Epithelial cell of esophagus (primary cell): ENCODE results near the gene ARMH3.

Experiments
- DNase-seq: peaks from one replicate; pipeline ENCODE4 v3.0.0; 2010; ENCODE audit warnings: low read depth
- H3K4me3 ChIP-seq: 2 replicates; pipeline ENCODE4 v1.5.1; 2011; ENCODE audit warnings: mild to moderate bottlenecking, low read length, control low read depth
- TF ChIP-seq, protein P1 (sequence below): IDR thresholded peaks from 2 replicates; pipeline ENCODE4 v1.5.1; 2011; ENCODE audit warnings: low read depth, mild to moderate bottlenecking, low read length, control low read depth, inconsistent platforms; ENCODE audit not compliant: insufficient read depth; ENCODE audit errors: missing control alignments

The ARMH3 gene

DNA sequence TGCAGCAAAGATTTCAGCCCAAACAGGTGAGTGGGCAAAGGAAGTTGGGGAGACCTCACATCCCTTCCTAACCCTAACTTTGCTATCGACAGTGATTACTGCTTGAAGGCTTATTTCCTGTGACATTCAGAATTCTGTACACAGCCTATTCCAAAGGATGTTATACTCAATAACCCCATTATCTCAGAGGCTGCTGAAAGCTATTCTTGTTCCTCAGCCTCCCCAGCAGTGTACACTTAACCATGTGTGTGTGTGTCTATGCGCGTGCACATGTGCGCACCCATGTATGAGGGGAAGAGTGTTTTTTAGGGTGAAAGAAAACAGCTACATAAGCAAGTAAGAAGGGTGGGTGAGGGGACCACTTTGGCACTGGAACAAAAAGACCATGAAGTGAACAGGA is 122.0 kb downstream of the ARMH3 start:
- DNase-seq, result no peak
- H3K4me3 ChIP-seq, result no peak overlapping the region
- TF ChIP-seq, protein P1, sequence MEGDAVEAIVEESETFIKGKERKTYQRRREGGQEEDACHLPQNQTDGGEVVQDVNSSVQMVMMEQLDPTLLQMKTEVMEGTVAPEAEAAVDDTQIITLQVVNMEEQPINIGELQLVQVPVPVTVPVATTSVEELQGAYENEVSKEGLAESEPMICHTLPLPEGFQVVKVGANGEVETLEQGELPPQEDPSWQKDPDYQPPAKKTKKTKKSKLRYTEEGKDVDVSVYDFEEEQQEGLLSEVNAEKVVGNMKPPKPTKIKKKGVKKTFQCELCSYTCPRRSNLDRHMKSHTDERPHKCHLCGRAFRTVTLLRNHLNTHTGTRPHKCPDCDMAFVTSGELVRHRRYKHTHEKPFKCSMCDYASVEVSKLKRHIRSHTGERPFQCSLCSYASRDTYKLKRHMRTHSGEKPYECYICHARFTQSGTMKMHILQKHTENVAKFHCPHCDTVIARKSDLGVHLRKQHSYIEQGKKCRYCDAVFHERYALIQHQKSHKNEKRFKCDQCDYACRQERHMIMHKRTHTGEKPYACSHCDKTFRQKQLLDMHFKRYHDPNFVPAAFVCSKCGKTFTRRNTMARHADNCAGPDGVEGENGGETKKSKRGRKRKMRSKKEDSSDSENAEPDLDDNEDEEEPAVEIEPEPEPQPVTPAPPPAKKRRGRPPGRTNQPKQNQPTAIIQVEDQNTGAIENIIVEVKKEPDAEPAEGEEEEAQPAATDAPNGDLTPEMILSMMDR, result no peak

- no peak overlapping the region for H3K4me3 ChIP-seq
- DNase-seq, result peak; percentile 24
- TF ChIP-seq, protein P1, result no peak
Observed at GRCh38 chr10:101932183-101932582, 123.8 kb downstream of the ARMH3 start.

DNA sequence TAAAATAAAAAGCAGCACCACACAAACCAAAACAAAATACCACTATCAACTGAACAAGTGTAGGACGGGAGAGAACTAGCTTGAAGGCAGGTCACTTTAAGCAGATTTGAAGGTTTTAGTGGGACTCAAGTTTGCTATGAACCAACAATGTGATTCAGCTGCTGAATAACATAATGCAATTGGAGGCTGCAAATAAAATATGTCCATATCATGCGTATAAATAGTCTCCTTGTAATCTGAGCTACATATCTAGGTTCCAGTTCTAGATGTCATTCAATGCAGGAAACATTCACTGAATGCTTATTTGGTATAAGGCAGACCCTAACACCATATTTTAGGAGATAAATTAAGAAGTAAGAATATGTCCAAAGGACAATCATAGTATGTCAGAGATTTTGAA is 130.9 kb downstream of the ARMH3 start:
- TF ChIP-seq, protein P1, result no peak
- H3K4me3 ChIP-seq, result no peak overlapping the region
- no peak for DNase-seq

GRCh38 chr10:101923256-101923655 is 132.7 kb downstream of the ARMH3 start:
- TF ChIP-seq, protein P1, result no peak
- DNase-seq, result no peak
- no peak overlapping the region for H3K4me3 ChIP-seq

DNA sequence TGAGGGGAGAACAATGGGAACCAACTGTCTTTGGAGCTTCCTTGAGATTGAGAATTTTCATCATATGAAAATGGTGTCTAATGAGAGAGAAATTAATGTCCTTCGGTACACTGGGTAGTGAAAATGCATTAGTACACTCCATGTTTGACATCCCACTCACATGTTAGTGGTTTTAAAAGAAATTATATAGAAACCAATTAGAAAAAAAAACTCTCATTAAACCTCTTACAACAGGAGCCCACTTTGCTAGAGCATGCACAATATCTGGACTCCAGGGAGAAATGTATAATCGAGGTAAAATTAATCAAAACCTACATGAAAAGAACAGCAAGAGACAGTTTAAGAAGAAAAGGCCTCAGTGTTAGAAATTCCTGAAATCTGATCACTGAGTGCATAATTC is 133.1 kb downstream of the ARMH3 start:
- no peak for DNase-seq
- TF ChIP-seq, protein P1, result no peak
- no peak overlapping the region for H3K4me3 ChIP-seq

- TF ChIP-seq, protein P1, result no peak
- H3K4me3 ChIP-seq, result no peak overlapping the region
- no peak for DNase-seq
Observed at GRCh38 chr10:101920546-101920945, 135.4 kb downstream of the ARMH3 start.

- no peak overlapping the region for H3K4me3 ChIP-seq
- TF ChIP-seq, protein P1, result no peak
- no peak for DNase-seq
Observed at GRCh38 chr10:101919026-101919770, 136.8 kb downstream of the ARMH3 start.
